NCI-H82 (cell line): ENCODE results near the gene NHLRC2.

ENCODE experiments used
- DNase-seq: peaks from one replicate; lab custom pipeline; 2025; lab: John Stamatoyannopoulos, UW

The NHLRC2 gene

DNA sequence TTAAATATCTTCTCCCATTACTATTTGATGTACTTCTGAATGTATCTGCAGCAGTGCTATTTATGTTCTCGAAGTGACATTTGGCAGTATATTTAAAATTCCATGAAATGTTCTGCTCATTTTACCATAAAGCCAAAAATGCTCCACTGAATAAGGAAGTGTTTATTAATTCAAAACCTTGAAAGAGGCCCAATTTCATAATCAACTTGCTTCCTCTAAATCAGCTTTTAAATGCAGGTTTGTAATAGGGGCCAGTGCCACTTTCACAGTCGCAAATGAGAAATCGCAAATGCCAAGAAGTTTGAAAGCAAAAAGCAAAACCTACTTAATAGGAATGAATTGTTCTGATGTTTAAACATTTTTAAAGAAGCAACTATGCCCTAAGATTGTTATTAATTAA is 11.4 kb downstream of the NHLRC2 start:
- DNase-seq, result no peak

DNA sequence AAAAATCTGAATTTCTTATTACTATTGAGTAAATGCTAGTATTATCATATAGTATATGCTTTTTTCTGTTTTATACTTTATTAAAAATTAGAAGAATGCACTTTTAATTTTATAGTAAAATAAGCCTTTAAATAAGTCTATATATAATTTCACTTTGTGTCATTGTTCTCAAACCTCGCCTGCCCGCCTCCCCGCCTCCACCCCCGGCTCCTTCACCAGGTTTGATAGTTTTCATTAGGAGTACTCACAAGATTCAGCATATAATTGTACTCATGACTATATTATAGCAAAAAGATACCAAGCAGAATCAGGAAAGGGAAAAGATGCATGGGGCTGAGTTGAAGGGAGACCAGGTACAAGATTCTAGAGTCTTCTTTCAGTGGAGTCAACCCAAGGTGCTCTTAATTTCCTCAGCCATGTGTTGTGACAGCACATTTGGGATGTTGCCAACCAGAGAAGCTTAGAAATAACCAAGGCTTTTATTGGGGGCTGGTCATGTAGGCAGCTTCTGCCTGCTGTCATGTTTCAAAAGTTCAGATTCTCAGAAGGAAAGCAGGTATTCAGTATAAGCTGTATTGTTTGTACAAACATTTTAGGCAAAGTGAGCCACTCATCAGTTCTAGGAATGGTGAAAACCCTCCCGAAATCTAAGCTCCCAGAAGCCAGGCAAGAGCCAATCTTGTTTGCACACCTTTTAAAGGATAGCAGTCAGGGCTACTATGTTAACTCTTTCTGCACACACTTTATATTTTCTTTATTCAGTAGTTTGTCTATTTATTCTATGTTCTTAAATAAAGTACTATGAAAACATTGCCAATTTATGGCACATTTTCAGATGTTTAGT is 12.3 kb downstream of the NHLRC2 start:
- peak; percentile 23 for DNase-seq

DNA sequence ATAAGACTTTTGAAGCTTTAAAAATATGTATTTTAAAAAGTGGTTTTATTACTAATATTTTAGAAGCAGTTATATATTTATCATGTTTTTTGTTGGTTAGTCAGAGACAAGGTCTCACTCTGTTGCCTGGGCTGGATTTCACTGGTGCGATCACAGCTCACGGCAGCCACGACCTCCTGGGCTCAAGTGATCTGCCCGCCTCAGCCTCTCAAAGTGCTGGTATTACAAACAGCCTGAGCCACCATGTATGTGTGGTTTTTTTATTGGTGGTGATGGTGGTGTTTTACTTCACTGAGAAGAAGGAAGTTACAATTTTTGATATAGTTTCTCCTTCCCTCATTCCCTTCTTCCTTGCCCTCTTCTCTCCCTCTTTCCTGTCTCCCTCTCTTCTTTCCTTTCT is 13.4 kb downstream of the NHLRC2 start:
- no peak for DNase-seq

DNA sequence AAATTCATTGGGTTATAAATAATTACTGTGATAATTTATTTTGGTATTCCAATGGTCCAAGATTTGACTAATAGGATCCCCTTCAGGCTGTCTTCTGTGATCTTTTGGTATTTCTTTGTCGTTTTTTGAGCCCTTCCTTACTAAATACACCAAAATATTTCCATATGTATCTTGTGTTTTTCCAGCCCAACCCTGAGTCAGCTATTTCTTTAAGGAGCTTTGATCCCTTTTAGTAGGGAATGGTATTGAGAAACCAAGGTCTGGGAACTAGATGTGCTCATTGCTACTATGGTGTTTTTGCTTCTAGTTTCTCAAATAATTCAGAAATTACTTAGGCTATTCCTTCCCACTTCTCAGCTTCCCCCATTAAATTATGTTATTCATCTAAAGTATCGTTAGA is 15.3 kb downstream of the NHLRC2 start:
- DNase-seq, result no peak

DNA sequence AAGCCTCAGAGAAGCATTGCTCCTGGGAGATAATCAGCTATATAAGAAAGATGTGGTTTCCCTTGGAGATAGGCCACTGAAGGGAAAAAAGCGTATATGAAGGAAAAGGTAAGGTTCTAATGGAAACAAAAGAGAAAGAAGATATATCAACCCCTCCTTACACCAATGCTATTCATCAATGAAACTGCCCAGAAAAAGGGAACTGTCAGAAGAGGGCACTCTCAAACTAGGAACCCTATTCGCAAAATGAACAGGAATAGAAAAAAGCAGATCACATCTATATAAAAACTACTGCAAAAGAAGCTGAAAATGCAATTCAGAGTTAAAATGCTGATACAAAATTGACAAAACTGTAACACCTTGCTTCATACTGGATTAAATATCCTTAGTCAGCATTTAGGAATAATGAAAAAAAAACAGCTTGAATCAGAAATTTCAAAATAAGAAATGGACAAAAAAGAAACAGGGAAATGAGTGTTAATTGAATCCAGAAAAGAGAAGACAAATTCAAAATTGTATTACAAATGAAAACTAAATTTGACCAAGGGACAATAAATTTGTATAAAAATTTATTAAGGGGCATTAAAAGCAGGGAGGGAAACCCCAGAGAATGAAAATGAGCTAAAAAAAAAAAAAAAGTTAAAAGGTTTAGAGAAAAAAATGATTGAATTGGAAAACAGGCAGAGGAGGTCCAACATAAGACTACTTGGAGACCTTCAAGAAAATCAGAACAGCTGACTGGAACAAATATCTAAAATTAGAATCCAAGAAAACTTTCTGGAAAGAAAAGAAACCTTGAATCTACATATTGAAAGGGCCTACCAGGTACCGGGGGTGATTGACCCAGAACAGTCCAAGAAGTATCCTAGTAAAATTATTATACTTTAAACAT is 17.9 kb downstream of the NHLRC2 start:
- no peak for DNase-seq

DNA sequence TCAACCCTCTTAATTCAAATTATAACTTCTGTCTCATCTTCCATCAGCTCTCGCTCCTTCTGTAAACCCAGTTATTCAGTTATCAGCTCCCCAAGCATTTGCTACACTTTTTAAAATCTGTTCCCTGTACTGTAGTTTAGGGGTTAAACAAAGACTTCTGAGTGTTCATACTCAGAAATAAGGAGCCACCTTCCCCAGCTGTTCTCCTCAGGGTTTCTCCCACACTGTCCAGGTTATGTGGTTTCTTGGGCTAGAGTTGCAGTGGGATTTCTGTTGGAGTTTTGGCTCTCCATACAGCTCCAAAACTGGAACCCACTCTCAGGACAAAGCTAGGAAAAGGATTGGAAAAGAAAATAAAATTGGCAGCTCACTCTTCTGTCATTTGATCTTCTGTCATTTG is 20.8 kb downstream of the NHLRC2 start:
- DNase-seq, result no peak

DNA sequence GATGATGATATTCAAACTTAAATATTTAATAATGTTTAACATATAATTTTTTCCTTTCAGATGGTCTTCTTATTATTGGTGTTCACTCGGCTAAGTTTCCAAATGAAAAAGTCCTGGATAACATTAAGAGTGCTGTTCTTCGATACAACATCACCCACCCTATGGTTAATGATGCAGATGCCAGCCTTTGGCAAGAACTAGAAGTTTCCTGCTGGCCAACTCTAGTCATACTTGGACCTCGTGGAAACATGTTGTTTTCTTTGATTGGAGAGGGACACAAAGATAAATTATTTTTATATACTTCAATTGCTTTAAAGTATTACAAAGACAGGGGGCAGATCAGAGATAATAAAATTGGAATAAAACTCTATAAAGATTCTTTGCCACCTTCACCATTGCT is 22.0 kb downstream of the NHLRC2 start:
- DNase-seq, result no peak

DNA sequence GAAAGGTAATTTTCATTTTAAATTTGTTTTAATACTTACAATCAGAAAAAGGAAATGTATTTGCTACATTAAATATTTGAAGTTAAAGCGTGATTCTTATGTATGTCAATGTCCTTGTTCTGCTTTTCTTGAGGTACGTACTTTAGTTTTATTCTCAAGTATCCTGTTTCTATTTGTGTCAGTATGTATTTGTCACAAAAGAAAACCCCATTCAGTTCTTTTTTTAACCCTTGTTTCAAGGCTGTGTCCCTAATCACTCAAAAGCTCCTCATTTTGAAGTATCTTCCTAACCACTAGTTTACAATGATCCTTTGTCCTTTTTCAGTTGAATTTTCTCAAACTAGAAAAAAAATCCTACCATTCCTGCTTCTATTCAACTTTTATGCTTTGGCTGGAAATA is 25.2 kb downstream of the NHLRC2 start:
- DNase-seq, result no peak

DNA sequence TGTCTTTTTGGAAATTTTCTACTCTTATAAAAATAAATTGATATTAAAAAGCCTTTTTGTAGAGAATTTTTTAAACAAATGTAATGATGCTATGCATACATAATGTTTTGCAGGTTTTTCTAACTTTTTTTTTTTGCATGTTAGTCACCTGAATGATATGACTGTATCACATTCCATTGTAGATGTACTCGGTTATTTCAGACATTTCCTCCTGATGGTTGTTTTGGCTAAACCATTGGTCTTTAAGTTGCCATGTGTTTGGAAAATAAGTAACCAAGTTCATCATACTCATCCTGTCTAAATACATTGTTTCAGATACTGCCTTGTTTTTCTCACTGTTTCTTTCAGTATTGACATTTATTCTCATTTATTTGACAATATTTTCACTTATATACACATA is 25.8 kb downstream of the NHLRC2 start:
- no peak for DNase-seq

DNA sequence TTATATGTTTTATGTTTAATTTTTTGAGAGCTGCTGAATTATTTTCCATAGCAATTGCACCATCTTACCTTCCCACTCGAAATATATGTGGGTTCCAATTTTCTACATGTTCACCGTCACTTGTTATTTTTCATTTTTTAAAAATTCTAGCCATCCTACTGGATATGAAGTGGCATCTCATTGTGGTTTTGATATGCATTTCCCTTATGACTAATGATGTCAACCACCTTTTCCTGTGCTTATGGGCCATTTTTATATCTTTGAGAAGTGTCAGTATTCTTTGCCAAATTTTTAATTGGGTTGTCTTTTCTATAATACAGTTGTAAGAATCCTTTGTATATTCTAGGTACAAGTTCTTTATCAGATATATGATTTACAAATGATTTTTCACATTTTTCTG is 27.8 kb downstream of the NHLRC2 start:
- DNase-seq, result no peak

DNA sequence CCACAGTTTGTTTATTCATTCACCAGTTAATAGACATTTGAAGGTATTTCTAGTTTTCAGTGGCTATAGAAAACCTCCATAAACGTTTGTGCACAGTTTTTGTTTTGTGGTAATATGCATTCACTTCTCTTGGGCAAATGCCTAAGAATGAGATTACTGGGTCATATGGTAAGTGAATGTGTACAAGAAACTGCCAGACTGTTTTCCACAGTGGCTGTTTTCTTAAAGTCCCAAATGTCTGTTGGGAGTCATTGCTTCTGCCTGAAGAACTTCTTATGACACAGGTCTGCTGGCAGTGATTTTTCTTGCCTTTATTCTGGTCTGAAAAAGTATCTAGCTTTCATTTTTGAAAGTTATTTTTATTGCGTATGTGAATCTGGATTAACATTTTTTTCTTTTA is 35.5 kb downstream of the NHLRC2 start:
- no peak for DNase-seq

DNA sequence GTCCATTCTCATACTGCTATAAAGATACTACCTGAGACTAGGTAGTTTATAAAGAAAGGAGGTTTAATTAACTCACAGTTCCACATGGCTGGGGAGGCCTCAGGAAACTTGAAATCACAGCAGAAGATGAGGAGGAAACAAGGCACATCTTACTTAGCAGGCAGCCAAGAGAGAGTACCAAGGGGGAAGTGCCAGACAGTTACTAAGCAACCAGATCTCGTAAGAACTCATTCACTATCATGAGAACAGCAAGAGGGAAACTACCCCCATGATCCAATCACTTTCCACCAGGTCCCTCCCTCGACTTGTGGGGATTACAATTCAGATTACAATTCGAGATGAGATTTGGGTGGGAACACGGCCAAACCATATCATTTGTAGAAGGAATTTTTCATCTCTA is 36.3 kb downstream of the NHLRC2 start:
- DNase-seq, result no peak

DNA sequence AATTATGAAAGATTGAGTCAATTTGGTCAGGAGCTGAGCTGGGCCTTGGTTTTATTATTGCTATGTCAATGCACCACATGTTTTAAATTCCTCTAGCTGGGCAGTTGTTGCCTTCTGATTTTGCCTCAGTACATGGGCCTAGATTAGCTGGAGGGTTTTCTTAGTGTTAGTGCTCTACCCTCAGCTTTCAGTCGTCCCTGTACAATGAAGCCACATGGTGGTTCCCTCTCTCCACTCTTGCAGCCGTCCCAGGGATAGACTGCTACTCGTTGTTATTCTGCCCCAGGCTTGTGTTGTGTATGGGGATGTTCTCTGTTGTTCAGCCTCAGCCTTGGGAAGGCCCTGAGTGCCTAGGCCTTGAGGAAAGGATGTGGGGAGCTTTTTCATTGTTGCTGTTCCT is 37.0 kb downstream of the NHLRC2 start:
- DNase-seq, result no peak

DNA sequence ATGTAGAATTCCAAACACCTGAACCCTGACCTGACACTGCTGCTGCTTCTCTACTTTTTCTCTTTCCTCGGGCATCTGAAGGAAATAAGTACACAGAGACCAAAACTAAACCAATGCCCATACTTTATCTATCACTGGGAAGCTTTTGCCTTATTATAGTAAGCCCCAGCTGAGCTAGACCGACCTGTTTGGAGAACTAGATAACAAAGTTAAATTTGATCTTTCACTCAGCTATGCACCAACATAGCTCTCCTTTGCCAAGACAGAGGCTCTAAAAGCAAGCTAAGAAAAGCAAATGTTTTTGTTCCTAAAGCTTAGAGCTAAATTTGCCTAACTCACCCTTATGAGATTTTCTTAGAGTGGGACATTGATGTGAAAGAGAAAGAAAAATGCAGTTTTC is 39.1 kb downstream of the NHLRC2 start:
- DNase-seq, result no peak

DNA sequence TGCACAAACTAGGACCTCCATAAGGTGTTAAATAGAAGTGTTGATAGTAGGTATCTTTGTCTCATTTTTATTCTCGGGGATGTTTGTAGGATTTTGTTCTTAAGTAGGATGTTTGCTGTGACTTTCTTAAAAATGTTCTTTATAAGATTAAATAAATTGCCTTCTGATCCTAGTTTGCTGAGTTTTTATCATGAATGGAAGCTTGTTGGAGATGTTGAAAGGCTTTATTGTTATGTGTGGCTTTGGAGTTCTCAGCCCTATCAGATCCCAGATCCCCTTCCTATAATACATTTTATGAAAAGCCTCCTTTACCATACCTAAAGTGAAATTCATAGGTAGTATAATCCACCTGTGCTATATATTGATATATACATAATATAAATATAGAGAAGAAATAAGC is 40.1 kb downstream of the NHLRC2 start:
- no peak for DNase-seq

DNA sequence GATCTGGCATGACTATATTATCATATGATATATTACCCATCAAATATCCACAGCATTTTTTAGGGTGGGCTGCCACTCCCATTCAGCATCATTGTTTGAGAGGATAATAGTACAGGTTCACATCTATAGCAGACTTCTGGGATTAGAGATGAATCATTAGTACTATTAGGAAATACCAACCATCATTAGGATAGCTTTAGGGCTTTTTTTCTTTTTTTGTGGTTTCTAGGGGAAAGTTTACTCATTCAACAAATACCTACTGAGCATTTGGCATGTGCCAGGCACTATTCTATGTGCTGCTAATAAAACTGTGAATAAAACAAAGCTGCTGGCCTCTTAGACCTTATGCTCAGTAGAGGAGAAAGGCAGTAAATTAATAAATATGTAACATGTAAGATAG is 40.6 kb downstream of the NHLRC2 start:
- no peak for DNase-seq

DNA sequence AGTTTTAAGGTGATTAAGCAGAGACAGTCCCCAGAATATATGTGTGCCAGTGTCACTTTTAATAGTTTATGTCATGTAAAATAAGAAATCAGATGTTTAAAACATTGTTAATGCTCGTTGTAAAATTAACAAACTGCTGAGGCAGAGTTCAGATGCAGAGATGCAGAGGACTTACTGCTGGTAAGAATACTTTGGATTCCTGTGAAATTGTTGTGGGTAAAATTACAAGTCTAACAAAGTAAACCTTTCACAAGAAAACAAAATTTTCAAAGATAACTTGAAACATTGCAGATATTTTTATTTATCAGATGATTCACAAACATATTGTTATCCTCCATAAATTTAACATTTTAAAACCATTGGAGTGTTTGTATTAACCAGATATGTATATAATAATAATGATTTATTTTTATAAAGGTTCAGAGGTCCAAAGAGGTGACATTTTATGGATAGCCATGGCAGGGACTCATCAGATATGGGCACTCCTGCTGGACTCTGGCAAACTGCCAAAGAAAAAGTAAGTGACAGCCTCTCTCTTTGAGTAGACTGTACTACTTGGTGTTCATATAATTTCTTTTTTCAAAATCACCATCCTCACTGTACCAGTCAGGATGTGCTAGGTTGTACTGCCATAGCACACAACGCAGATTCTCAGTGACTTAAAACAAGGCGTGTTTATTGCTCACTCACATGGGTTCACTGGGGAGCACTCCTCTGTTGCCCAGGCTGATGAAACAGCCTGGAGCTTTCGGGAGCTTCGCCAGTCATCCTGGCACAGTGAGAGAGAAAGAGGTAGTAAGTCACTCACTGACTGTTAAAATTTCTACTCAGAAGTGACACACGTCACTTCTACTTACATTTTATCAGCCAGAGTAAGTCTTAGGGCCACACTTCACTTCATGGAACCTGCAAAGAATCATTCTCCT is 43.5 kb downstream of the NHLRC2 start:
- DNase-seq, result no peak

DNA sequence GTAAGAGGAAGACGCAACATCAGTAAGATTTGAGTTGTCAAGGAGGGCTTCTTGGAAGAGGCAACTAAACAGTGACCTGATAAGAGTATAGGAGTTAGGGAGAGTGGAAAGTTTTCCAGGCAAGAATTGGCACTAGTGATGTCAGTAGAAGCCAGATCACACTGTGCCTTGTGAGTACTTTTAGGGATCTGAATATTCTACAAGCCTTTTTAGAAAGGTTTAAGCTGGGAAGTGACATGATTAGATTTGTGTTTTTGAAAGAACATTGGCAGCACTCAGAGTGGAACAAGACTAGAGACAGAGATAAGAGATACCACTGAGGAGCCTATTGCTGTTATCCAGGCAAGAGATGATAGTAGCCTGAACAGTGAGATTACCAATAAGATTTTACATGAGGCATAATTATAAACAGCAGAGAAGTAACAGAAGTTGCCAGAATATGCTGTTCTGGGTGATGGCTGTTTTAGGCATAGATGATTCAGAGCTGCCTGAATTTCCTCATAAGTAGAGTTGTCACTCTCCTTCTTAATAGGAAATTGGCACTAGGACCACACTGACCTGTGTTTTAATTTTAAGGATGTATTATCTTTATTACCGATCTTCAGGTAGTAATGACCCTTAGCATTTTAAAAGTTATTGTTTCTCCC is 45.6 kb downstream of the NHLRC2 start:
- no peak for DNase-seq

DNA sequence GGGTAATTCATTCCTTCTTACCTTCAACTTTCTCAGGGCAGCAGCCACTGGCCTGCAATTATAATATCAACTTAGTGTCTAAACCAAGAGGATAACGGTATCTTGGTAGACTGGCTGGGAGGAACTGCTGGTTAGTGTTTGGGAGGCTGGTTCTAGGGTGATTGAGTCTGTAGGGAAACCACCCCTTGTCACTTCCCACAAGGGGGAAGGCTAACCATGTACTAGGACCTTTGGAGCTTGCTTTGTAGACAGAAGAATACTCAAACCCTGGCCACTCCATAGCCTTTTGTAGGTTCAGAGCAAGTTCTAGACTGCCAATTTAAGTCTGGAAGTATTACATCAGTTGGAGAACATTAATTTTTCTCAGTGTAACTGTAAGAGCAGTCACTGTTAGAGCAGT is 51.3 kb downstream of the NHLRC2 start:
- no peak for DNase-seq

DNA sequence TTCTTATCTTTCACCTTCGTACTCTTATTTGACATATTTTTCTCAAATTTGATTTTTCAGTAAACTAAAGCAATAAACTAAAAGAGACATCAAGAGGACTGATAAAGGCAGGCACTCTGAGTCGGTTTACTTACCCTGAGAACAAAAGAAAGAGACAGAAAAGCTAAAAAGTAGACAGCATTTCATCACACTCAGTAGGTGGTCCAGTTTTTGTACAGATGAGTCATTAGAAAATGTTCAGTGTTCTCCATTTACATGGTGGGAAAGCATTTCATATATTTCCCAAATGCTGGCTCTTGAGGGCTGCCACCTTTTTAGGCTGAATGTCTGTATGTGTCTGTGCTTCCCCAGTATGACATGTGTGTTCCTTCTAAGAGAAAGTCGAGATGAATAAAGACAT is 52.7 kb downstream of the NHLRC2 start:
- no peak for DNase-seq

DNA sequence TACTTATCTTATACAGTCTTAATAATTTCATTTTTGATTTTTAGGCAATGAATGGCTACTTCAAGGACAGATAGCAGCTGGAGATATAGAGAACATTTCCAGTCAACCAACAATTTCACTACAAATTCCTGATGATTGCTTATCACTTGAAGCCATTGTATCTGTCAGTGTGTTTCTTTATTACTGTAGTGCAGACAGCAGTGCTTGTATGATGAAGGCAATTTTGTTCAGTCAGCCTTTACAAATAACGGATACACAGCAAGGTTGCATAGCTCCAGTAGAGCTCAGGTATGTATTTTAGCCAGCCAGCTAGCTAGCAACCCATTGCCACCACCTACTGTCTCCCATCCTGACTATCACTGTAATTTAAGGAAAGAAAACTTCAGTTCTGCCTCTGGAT is 53.8 kb downstream of the NHLRC2 start:
- no peak for DNase-seq

DNA sequence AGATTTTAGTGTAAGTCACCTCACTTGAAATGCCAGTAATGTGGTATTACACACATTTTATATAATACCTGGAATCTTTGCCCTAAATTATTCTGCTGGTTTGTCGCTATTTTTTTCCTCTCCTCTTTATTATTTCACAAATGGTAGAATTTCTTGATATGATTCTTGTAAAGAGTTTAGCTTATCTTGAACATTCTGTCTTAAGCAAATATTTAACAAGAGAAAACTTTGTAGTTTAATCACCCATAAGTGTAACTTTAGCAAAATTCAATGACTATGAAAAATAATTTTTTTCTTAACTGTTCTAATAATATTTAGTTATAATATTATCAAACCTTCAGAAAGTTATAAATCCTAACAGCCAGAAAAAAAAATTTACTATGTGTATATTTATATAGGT is 56.7 kb downstream of the NHLRC2 start:
- no peak for DNase-seq
